ENCODE results near the gene STBD1.

The STBD1 gene

GRCh38 chr4:76334885-76335284 lies 28.4 kb downstream of the STBD1 start:
- H3K4me2 ChIP-seq (ENCODE audit: low read length, poor library complexity, severe bottlenecking), result no peak overlapping the region
- 91% methylated on average over 2 of the region's 3 CpGs for WGBS
- no peak for DNase-seq
- H3K79me1 ChIP-seq (replicated peaks; ENCODE audit: low read length, poor library complexity, severe bottlenecking), result no peaks in the 10 kb centered on the region
- H3K23ac ChIP-seq (ENCODE audit: low read length in 2 of 2), result no peak overlapping the region
- H3K9me3 ChIP-seq (ENCODE audit: control insufficient read depth, low read length), result no peaks in the 10 kb centered on the region
- H3K9ac ChIP-seq (ENCODE audit: low read length), result no peak overlapping the region
- no peak overlapping the region for H4K8ac ChIP-seq (ENCODE audit: low read length)
- H3K4me1 ChIP-seq (ENCODE audit: control insufficient read depth, insufficient read depth, low read depth, low read length), result no peaks in the 10 kb centered on the region
- H3K4me3 ChIP-seq (ENCODE audit: insufficient read depth in 1 of 2, low read depth in 1 of 2, low read length in 2 of 2), result no peak overlapping the region
- H3K4ac ChIP-seq (ENCODE audit: low read depth in 1 of 2, low read length in 2 of 2), result no peak overlapping the region
- H2AFZ ChIP-seq (ENCODE audit: low read depth, low read length), result no peak overlapping the region
- H2AK5ac ChIP-seq (ENCODE audit: low read length, severe bottlenecking), result no peak overlapping the region
- no peaks in the 10 kb centered on the region for H3K36me3 ChIP-seq (ENCODE audit: control insufficient read depth in 1 of 2, insufficient read depth in 2 of 2, low read depth in 1 of 2, low read length in 2 of 2)
- H3K27me3 ChIP-seq (ENCODE audit: control insufficient read depth in 1 of 2, insufficient read depth in 1 of 2, low read length in 2 of 2), result no peaks in the 10 kb centered on the region
- H2BK12ac ChIP-seq (ENCODE audit: low read length in 2 of 2), result no peak overlapping the region
- no peak overlapping the region for H2BK5ac ChIP-seq (ENCODE audit: low read depth, low read length, poor library complexity, severe bottlenecking)
- H3K14ac ChIP-seq (ENCODE audit: low read length in 2 of 2), result no peak overlapping the region
- H3K27ac ChIP-seq (ENCODE audit: low read length, poor library complexity, severe bottlenecking), result no peak overlapping the region
- no peak overlapping the region for H4K91ac ChIP-seq (ENCODE audit: low read length)
- no peak overlapping the region for H2BK120ac ChIP-seq (ENCODE audit: low read depth, low read length)
- H3K18ac ChIP-seq (ENCODE audit: low read depth in 1 of 2, low read length in 2 of 2), result no peak overlapping the region
- no peak overlapping the region for H2BK15ac ChIP-seq (ENCODE audit: low read depth, poor library complexity, severe bottlenecking)

DNA sequence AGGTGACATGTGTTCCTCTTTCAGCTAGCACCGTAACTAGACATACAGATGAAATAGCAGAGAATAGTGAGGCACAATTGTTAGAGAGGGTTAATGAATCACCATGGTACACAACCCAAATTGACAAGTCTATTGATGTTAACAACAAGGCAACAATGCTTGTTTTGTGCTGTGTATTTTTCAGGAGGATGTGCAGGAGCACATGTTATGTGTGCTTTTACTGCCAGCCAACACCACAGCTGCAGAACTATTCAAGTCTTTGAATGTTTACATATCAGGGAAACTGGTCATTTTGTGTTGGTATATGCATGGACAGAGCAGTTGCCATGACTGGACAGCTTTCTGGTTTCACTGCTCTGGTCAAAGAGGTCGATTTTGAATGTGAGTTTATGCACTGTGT lies 32.8 kb downstream of the STBD1 start:
- Histone ChIP-seq H2BK12ac (ENCODE audit: low read length in 2 of 2) (no peak overlapping the region), H3K27ac (ENCODE audit: low read length, poor library complexity, severe bottlenecking) (no peak overlapping the region), H3K14ac (ENCODE audit: low read length in 2 of 2) (no peak overlapping the region), H2AK5ac (ENCODE audit: low read length, severe bottlenecking) (no peak overlapping the region), H3K79me1 (replicated peaks; ENCODE audit: low read length, poor library complexity, severe bottlenecking) (no peaks in the 10 kb centered on the region), H3K36me3 (ENCODE audit: control insufficient read depth in 1 of 2, insufficient read depth in 2 of 2, low read depth in 1 of 2, low read length in 2 of 2) (no peaks in the 10 kb centered on the region), H2BK120ac (ENCODE audit: low read depth, low read length) (no peak overlapping the region), H4K91ac (ENCODE audit: low read length) (no peak overlapping the region), H3K23ac (ENCODE audit: low read length in 2 of 2) (no peak overlapping the region), H3K4me1 (ENCODE audit: control insufficient read depth, insufficient read depth, low read depth, low read length) (no peaks in the 10 kb centered on the region), H3K9ac (ENCODE audit: low read length) (no peak overlapping the region), H4K8ac (ENCODE audit: low read length) (no peak overlapping the region), H3K4me3 (ENCODE audit: insufficient read depth in 1 of 2, low read depth in 1 of 2, low read length in 2 of 2) (no peak overlapping the region), H3K4ac (ENCODE audit: low read depth in 1 of 2, low read length in 2 of 2) (no peak overlapping the region), H3K4me2 (ENCODE audit: low read length, poor library complexity, severe bottlenecking) (no peak overlapping the region), H3K18ac (ENCODE audit: low read depth in 1 of 2, low read length in 2 of 2) (no peak overlapping the region), H2BK15ac (ENCODE audit: low read depth, poor library complexity, severe bottlenecking) (no peak overlapping the region), H2BK5ac (ENCODE audit: low read depth, low read length, poor library complexity, severe bottlenecking) (no peak overlapping the region), H2AFZ (ENCODE audit: low read depth, low read length) (no peak overlapping the region), H3K27me3 (ENCODE audit: control insufficient read depth in 1 of 2, insufficient read depth in 1 of 2, low read length in 2 of 2) (no peaks in the 10 kb centered on the region), H3K9me3 (ENCODE audit: control insufficient read depth, low read length) (no peaks in the 10 kb centered on the region)
- peak; percentile 55 for DNase-seq
- 17% methylated on average over 1 of the region's 2 CpGs for WGBS

GRCh38 chr4:76341063-76341462 lies 34.5 kb downstream of the STBD1 start:
- Histone ChIP-seq H3K23ac (ENCODE audit: low read length in 2 of 2) (no peak overlapping the region), H3K79me1 (replicated peaks; ENCODE audit: low read length, poor library complexity, severe bottlenecking) (no peaks in the 10 kb centered on the region), H3K4ac (ENCODE audit: low read depth in 1 of 2, low read length in 2 of 2) (no peak overlapping the region), H3K27me3 (ENCODE audit: control insufficient read depth in 1 of 2, insufficient read depth in 1 of 2, low read length in 2 of 2) (no peaks in the 10 kb centered on the region), H3K36me3 (ENCODE audit: control insufficient read depth in 1 of 2, insufficient read depth in 2 of 2, low read depth in 1 of 2, low read length in 2 of 2) (no peaks in the 10 kb centered on the region), H3K4me3 (ENCODE audit: insufficient read depth in 1 of 2, low read depth in 1 of 2, low read length in 2 of 2) (no peak overlapping the region), H3K27ac (ENCODE audit: low read length, poor library complexity, severe bottlenecking) (no peak overlapping the region), H3K4me2 (ENCODE audit: low read length, poor library complexity, severe bottlenecking) (no peak overlapping the region), H3K9ac (ENCODE audit: low read length) (no peak overlapping the region), H2BK120ac (ENCODE audit: low read depth, low read length) (no peak overlapping the region), H4K8ac (ENCODE audit: low read length) (no peak overlapping the region), H3K4me1 (ENCODE audit: control insufficient read depth, insufficient read depth, low read depth, low read length) (no peaks in the 10 kb centered on the region), H4K91ac (ENCODE audit: low read length) (no peak overlapping the region), H3K9me3 (ENCODE audit: control insufficient read depth, low read length) (peaks cover 3% of the 10 kb centered on the region), H2AK5ac (ENCODE audit: low read length, severe bottlenecking) (no peak overlapping the region), H3K18ac (ENCODE audit: low read depth in 1 of 2, low read length in 2 of 2) (no peak overlapping the region), H2BK15ac (ENCODE audit: low read depth, poor library complexity, severe bottlenecking) (no peak overlapping the region), H2AFZ (ENCODE audit: low read depth, low read length) (no peak overlapping the region), H2BK5ac (ENCODE audit: low read depth, low read length, poor library complexity, severe bottlenecking) (no peak overlapping the region), H3K14ac (ENCODE audit: low read length in 2 of 2) (no peak overlapping the region), H2BK12ac (ENCODE audit: low read length in 2 of 2) (no peak overlapping the region)
- peak; percentile 88 for DNase-seq

DNA sequence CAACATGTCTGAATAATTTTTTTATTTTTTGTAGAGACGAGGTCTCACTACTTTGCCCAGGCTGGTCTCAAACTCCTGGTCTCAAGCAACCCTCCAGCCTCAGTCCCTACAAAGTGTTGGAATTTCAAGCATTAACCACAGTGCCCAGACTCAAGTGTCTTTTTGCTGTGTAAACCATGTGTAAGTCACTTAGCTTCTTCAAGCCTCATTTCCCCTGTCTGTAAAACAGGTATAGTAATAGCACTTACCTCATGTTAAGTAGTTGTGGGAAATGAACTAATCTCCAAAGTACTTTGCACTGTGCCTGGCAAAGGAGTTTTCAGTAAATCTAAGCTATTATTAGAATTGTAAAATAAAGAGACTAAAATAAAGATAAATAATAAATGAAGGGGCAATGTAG lies 35.7 kb downstream of the STBD1 start:
- no peak overlapping the region for H2BK12ac ChIP-seq (ENCODE audit: low read length in 2 of 2)
- H2BK120ac ChIP-seq (ENCODE audit: low read depth, low read length), result no peak overlapping the region
- H3K9me3 ChIP-seq (ENCODE audit: control insufficient read depth, low read length), result peaks cover 3% of the 10 kb centered on the region
- no peak for DNase-seq
- H3K36me3 ChIP-seq (ENCODE audit: control insufficient read depth in 1 of 2, insufficient read depth in 2 of 2, low read depth in 1 of 2, low read length in 2 of 2), result no peaks in the 10 kb centered on the region
- H3K27me3 ChIP-seq (ENCODE audit: control insufficient read depth in 1 of 2, insufficient read depth in 1 of 2, low read length in 2 of 2), result no peaks in the 10 kb centered on the region
- no peak overlapping the region for H3K4me3 ChIP-seq (ENCODE audit: insufficient read depth in 1 of 2, low read depth in 1 of 2, low read length in 2 of 2)
- H4K8ac ChIP-seq (ENCODE audit: low read length), result no peak overlapping the region
- no peak overlapping the region for H2AK5ac ChIP-seq (ENCODE audit: low read length, severe bottlenecking)
- H3K4me2 ChIP-seq (ENCODE audit: low read length, poor library complexity, severe bottlenecking), result no peak overlapping the region
- no peak overlapping the region for H3K18ac ChIP-seq (ENCODE audit: low read depth in 1 of 2, low read length in 2 of 2)
- H4K91ac ChIP-seq (ENCODE audit: low read length), result no peak overlapping the region
- WGBS, result 81% methylated on average over 1 of the region's 1 CpG
- H3K79me1 ChIP-seq (replicated peaks; ENCODE audit: low read length, poor library complexity, severe bottlenecking), result no peaks in the 10 kb centered on the region
- H2AFZ ChIP-seq (ENCODE audit: low read depth, low read length), result no peak overlapping the region
- no peaks in the 10 kb centered on the region for H3K4me1 ChIP-seq (ENCODE audit: control insufficient read depth, insufficient read depth, low read depth, low read length)
- no peak overlapping the region for H3K4ac ChIP-seq (ENCODE audit: low read depth in 1 of 2, low read length in 2 of 2)
- H2BK5ac ChIP-seq (ENCODE audit: low read depth, low read length, poor library complexity, severe bottlenecking), result no peak overlapping the region
- no peak overlapping the region for H3K27ac ChIP-seq (ENCODE audit: low read length, poor library complexity, severe bottlenecking)
- no peak overlapping the region for H2BK15ac ChIP-seq (ENCODE audit: low read depth, poor library complexity, severe bottlenecking)
- no peak overlapping the region for H3K9ac ChIP-seq (ENCODE audit: low read length)
- H3K23ac ChIP-seq (ENCODE audit: low read length in 2 of 2), result no peak overlapping the region
- no peak overlapping the region for H3K14ac ChIP-seq (ENCODE audit: low read length in 2 of 2)

Data from mesenchymal stem cell (in vitro differentiated cells and primary cell).